H1 (cell line): Measurements from ENCODE around the gene MAGI2. TPM values are rescaled to one million over a fixed set of nuclear protein-coding genes. Genes with fewer than 3 reads are reported as not detected.

ENCODE experiments used
- CTCF ChIA-PET: fragments of 300-600 bp; sonication (Branson Sonifier 250); formaldehyde crosslinking; loops from one replicate; lab custom pipeline; 2021; ENCODE audit not compliant: partially characterized antibody; lab: Charles Lee
- POLR2A ChIA-PET: fragments of 300-600 bp; sonication (Branson Sonifier 250); formaldehyde crosslinking; loops from one replicate; lab custom pipeline; 2021; ENCODE audit warnings: inconsistent platforms; ENCODE audit not compliant: partially characterized antibody; lab: Charles Lee
- DNase-seq, 2 experiments: peaks; one replicate each; pipeline versions ENCODE4 v3.0.0 to v3.0.0-alpha.2; 2010 to 2022; ENCODE audit warnings: low spot score in 2 of 2, low read depth in 1 of 2, mixed read lengths in 1 of 2
- FAIRE-seq: peaks from 2 replicates; lab custom pipeline; 2011; peaks lifted over from hg19 to GRCh38; lab: Jason Lieb, UNC
- H2AFZ ChIP-seq: 2 replicates; pipeline ENCODE4 v1.8.1; 2012; ENCODE audit warnings: low read length, inconsistent platforms
- H2AK5ac ChIP-seq: 2 replicates; pipeline ENCODE4 v1.6.1; 2013; ENCODE audit warnings: low read depth, low read length
- H2BK120ac ChIP-seq: replicated peaks from 2 replicates; pipeline ENCODE3; 2013; ENCODE audit warnings: low read depth, low read length, inconsistent platforms
- H2BK12ac ChIP-seq: 2 replicates; pipeline ENCODE4 v1.6.1; 2013; ENCODE audit warnings: low read depth, low read length
- H2BK15ac ChIP-seq: 2 replicates; pipeline ENCODE4 v1.6.1; 2013; ENCODE audit warnings: low read length
- H2BK20ac ChIP-seq: 2 replicates; pipeline ENCODE4 v1.6.1; 2013; ENCODE audit warnings: low read length
- H2BK5ac ChIP-seq: 2 replicates; pipeline ENCODE4 v1.6.1; 2013; ENCODE audit warnings: low read depth, low read length
- H3K14ac ChIP-seq: 2 replicates; pipeline ENCODE4 v1.6.1; 2013; ENCODE audit warnings: inconsistent platforms; ENCODE audit not compliant: insufficient read length
- H3K18ac ChIP-seq: 2 replicates; pipeline ENCODE4 v1.6.1; 2013; ENCODE audit warnings: low read length; ENCODE audit errors: extremely low read depth
- H3K23ac ChIP-seq: 2 replicates; pipeline ENCODE4 v1.6.1; 2013; ENCODE audit warnings: inconsistent platforms; ENCODE audit not compliant: insufficient read length
- H3K23me2 ChIP-seq: 2 replicates; pipeline ENCODE4 v1.6.1; 2013; ENCODE audit warnings: low read depth, low read length
- H3K27ac ChIP-seq: 2 replicates; pipeline ENCODE4 v1.6.1; 2011; ENCODE audit warnings: low read depth, low read length, inconsistent platforms
- H3K27me3 ChIP-seq, 4 experiments: replicated peaks in 1 of 4; 1 replicate in 1 of 4; 2 replicates in 3 of 4; pipeline versions ENCODE4 v1.6.1 to v1.8.1; 2011 to 2013; ENCODE audit warnings: low read length in 3 of 4, mild to moderate bottlenecking in 3 of 4, inconsistent platforms in 2 of 4, mixed read lengths in 2 of 4, moderate library complexity in 1 of 4; ENCODE audit not compliant: control insufficient read depth in 3 of 4, insufficient read depth in 3 of 4; ENCODE audit errors: extremely low read depth in 1 of 4
- H3K36me3 ChIP-seq, 4 experiments: 2 replicates each; pipeline versions ENCODE4 v1.6.1 to v1.8.1; 2011 to 2013; ENCODE audit warnings: mild to moderate bottlenecking in 4 of 4, low read length in 3 of 4, moderate library complexity in 2 of 4, control low read depth in 1 of 4, inconsistent platforms in 1 of 4; ENCODE audit not compliant: insufficient read depth in 4 of 4, control insufficient read depth in 2 of 4
- H3K4ac ChIP-seq: replicated peaks from 2 replicates; pipeline ENCODE3; 2013; ENCODE audit warnings: low read length, low read depth, mixed read lengths, inconsistent platforms; ENCODE audit not compliant: insufficient read length
- H3K4me1 ChIP-seq, 4 experiments: replicated peaks in 1 of 4; 1 replicate in 1 of 4; 2 replicates in 3 of 4; pipeline versions ENCODE4 v1.6.1 to v1.8.1; 2011 to 2013; ENCODE audit warnings: low read length in 3 of 4, inconsistent platforms in 2 of 4, mixed read lengths in 1 of 4; ENCODE audit not compliant: insufficient read depth in 4 of 4, control insufficient read depth in 3 of 4
- H3K4me2 ChIP-seq, 2 experiments: 2 replicates each; pipeline versions ENCODE4 v1.6.1 to v1.8.1; 2011 to 2013; ENCODE audit warnings: low read depth in 2 of 2, low read length in 2 of 2, control low read depth in 1 of 2, inconsistent platforms in 1 of 2, mild to moderate bottlenecking in 1 of 2; ENCODE audit not compliant: insufficient read depth in 1 of 2
- H3K4me3 ChIP-seq, 4 experiments: fragments of 200-600, 300-600 bp in 1 of 4; sonication (generic), shearing (Covaris generic), sonication (Bioruptor Twin) in 1 of 4; 2 replicates each; pipeline versions ENCODE4 v1.5.1 to v1.8.1; 2011 to 2016; ENCODE audit warnings: low read length in 4 of 4, low read depth in 3 of 4, control low read depth in 2 of 4, inconsistent platforms in 2 of 4, mild to moderate bottlenecking in 2 of 4, mixed read lengths in 1 of 4, moderate library complexity in 1 of 4; ENCODE audit not compliant: insufficient read depth in 2 of 4; ENCODE audit errors: extremely low read depth in 1 of 4
- H3K56ac ChIP-seq: replicated peaks from 2 replicates; pipeline ENCODE3; 2013; ENCODE audit warnings: low read depth, mild to moderate bottlenecking, mixed read lengths, low read length, inconsistent platforms; ENCODE audit not compliant: insufficient read length
- H3K79me1 ChIP-seq: 2 replicates; pipeline ENCODE4 v1.6.1; 2013; ENCODE audit warnings: low read depth, low read length, control low read depth
- H3K79me2 ChIP-seq, 2 experiments: 2 replicates each; pipeline versions ENCODE4 v1.6.1 to v1.8.1; 2012 to 2013; ENCODE audit warnings: low read length in 2 of 2, mild to moderate bottlenecking in 2 of 2, inconsistent platforms in 1 of 2; ENCODE audit not compliant: insufficient read depth in 2 of 2, control insufficient read depth in 1 of 2
- H3K9ac ChIP-seq, 4 experiments: replicated peaks in 1 of 4; 1 replicate in 1 of 4; 2 replicates in 3 of 4; pipeline versions ENCODE4 v1.6.1 to v1.8.1; 2011 to 2013; ENCODE audit warnings: low read depth in 3 of 4, low read length in 3 of 4, control low read depth in 2 of 4, mild to moderate bottlenecking in 2 of 4, moderate library complexity in 2 of 4, inconsistent platforms in 1 of 4; ENCODE audit errors: extremely low read depth in 1 of 4
- H3K9me3 ChIP-seq, 2 experiments: 2 replicates each; pipeline versions ENCODE4 v1.6.1 to v1.8.1; 2012 to 2013; ENCODE audit warnings: mild to moderate bottlenecking in 2 of 2, moderate library complexity in 2 of 2, control low read depth in 1 of 2, inconsistent platforms in 1 of 2, low read depth in 1 of 2, low read length in 1 of 2, mixed read lengths in 1 of 2; ENCODE audit not compliant: insufficient read depth in 2 of 2
- H4K20me1 ChIP-seq, 2 experiments: replicated peaks in 1 of 2; 2 replicates each; pipeline versions ENCODE3 to v1.8.1; 2011 to 2013; ENCODE audit warnings: inconsistent platforms in 2 of 2, low read length in 2 of 2, mild to moderate bottlenecking in 1 of 2; ENCODE audit not compliant: insufficient read depth in 2 of 2, control insufficient read depth in 1 of 2
- H4K5ac ChIP-seq: 2 replicates; pipeline ENCODE4 v1.6.1; 2013; ENCODE audit warnings: low read length, low read depth, mixed read lengths, inconsistent platforms; ENCODE audit not compliant: insufficient read length
- H4K8ac ChIP-seq: 2 replicates; pipeline ENCODE4 v1.8.0; 2013; ENCODE audit warnings: mild to moderate bottlenecking, moderate library complexity, low read length, inconsistent platforms; ENCODE audit not compliant: insufficient read depth; ENCODE audit errors: extremely low read depth
- H4K91ac ChIP-seq: replicated peaks from 2 replicates; pipeline ENCODE3; 2013; ENCODE audit warnings: low read length, mixed read lengths, inconsistent platforms; ENCODE audit not compliant: insufficient read length
- ATF3 ChIP-seq: IDR thresholded peaks from 2 replicates; pipeline ENCODE4 v1.6.1; 2011; ENCODE audit warnings: low read depth, mild to moderate bottlenecking, low read length; ENCODE audit not compliant: insufficient read depth
- BCL11A ChIP-seq, 2 experiments: IDR thresholded peaks; one replicate each; pipeline ENCODE4 v1.6.1; 2011; ENCODE audit warnings: low read depth in 2 of 2, low read length in 2 of 2, mild to moderate bottlenecking in 2 of 2
- CHD2 ChIP-seq: IDR thresholded peaks from 2 replicates; pipeline ENCODE4 v1.6.1; 2012; ENCODE audit warnings: low read length, improper control_type of control experiment
- GTF2F1 ChIP-seq: IDR thresholded peaks from 2 replicates; pipeline ENCODE4 v1.6.1; 2012; ENCODE audit warnings: low read depth, low read length, improper control_type of control experiment, borderline replicate concordance
- MAFK ChIP-seq: IDR thresholded peaks from 2 replicates; pipeline ENCODE4 v1.6.1; 2012; ENCODE audit warnings: low read depth, mild to moderate bottlenecking, improper control_type of control experiment, low read length
- NANOG ChIP-seq: IDR thresholded peaks from 2 replicates; pipeline ENCODE4 v1.6.1; 2011; ENCODE audit warnings: low read length, low read depth, mild to moderate bottlenecking, inconsistent platforms; ENCODE audit not compliant: insufficient read depth, poor library complexity, severe bottlenecking
- NRF1 ChIP-seq: IDR thresholded peaks from 2 replicates; pipeline ENCODE4 v1.6.1; 2011; ENCODE audit warnings: mild to moderate bottlenecking, low read depth, low read length, improper control_type of control experiment
- PHF8 ChIP-seq: fragments of 200-600 bp; sonication (generic); conservative IDR thresholded peaks from 2 replicates; pipeline ENCODE4 v1.7.1; 2012; ENCODE audit warnings: low read depth, mild to moderate bottlenecking, inconsistent platforms, low read length, moderate library complexity
- SIRT6 ChIP-seq: IDR thresholded peaks from one replicate; pipeline ENCODE4 v1.7.1; 2012; ENCODE audit warnings: low read length, inconsistent platforms
- USF2 ChIP-seq: IDR thresholded peaks from 2 replicates; pipeline ENCODE4 v1.6.1; 2011; ENCODE audit warnings: low read length, improper control_type of control experiment
- WGBS, 2 experiments: shearing (Covaris generic) in 1 of 2; methylation state at CpG; one replicate each; pipeline versions ENCODE4 v1.1.6 to v1.1.7; 2013 to 2015; ENCODE audit warnings: low lambda C conversion rate in 2 of 2, mixed read lengths in 2 of 2, inconsistent platforms in 1 of 2, low coverage in 1 of 2, missing lambda C conversion rate in 1 of 2; ENCODE audit not compliant: insufficient replicate concordance in 2 of 2, insufficient coverage in 1 of 2, insufficient read length in 1 of 2; ENCODE audit errors: extremely low coverage in 1 of 2, missing lambda C conversion rate in 1 of 2; 5-methylcytosine and 5-hydroxymethylcytosine counted together
- polyA plus RNA-seq, 7 experiments: library from polyadenylated mRNA; depleted of rRNA in 3 of 7; stranded (reverse) in 5 of 7; unstranded in 2 of 7; fragments of >200 nt in 5 of 7; fragments of 200-250 nt in 2 of 7; gene quantifications; 1 replicate in 5 of 7; 2 replicates in 1 of 7; 4 replicates in 1 of 7; pipeline versions ENCODE4 v1.2.1 to v1.2.3, GENCODE V29; 2011 to 2013; ENCODE audit warnings: missing spikeins in 2 of 7, mixed read lengths in 2 of 7
- total RNA-seq: library from RNA; stranded (reverse); fragmentation: NEBNext Ultra II Directional; extraction: Animal tissue kit (Norgen Biotek cat#: 25700); gene quantifications from 2 replicates; pipeline ENCODE4 v1.2.1, GENCODE V29; 2021

MAGI2 gene
- total and polyA plus RNA-seq, 2 of the 8 experiments (the other 6 are each of a cell fraction or from before 2014, with no cell fraction given): 6.0 to 27.3 TPM

GRCh38 chr7:78125884-78126283 lies 1327.6 kb downstream of the MAGI2 start:
- H3K4me2 ChIP-seq: no peak overlapping the region
- H3K56ac ChIP-seq: no peak overlapping the region
- no peak overlapping the region for H3K14ac ChIP-seq
- no peak overlapping the region for H3K4me3 ChIP-seq
- FAIRE-seq (no peak), DNase-seq (no peak)
- H3K79me2 ChIP-seq: no peaks in the 10 kb centered on the region
- H3K27me3 ChIP-seq: no peaks in the 10 kb centered on the region
- POLR2A ChIA-PET: no interaction called here
- H3K27ac ChIP-seq: no peak overlapping the region
- no peak overlapping the region for H4K8ac ChIP-seq
- no peak overlapping the region for H3K23ac ChIP-seq
- H3K36me3 ChIP-seq: no peaks in the 10 kb centered on the region
- no peak overlapping the region for H2BK5ac ChIP-seq
- no peaks in the 10 kb centered on the region for H3K79me1 ChIP-seq
- no peak overlapping the region for H4K5ac ChIP-seq
- H4K20me1 ChIP-seq: no peaks in the 10 kb centered on the region
- H2AK5ac ChIP-seq: no peak overlapping the region
- H2BK20ac ChIP-seq: no peak overlapping the region
- WGBS, 2 experiments: 79% methylated on average over 2 of the region's 2 CpGs; no CpG with 5 or more reads in 1 of the 2 experiments
- no peak overlapping the region for H4K91ac ChIP-seq
- no peaks in the 10 kb centered on the region for H3K23me2 ChIP-seq
- CTCF ChIA-PET: interaction anchor here (0.6 to 0.7 kb wide), 2 partner anchors 29 to 106 kb away, joined by 3 to 4 read pairs; no protein-coding TSS in a partner anchor
- no peak overlapping the region for H3K18ac ChIP-seq
- H2BK120ac ChIP-seq: no peak overlapping the region
- no peak overlapping the region for H2AFZ ChIP-seq
- H2BK12ac ChIP-seq: no peak overlapping the region
- H3K4me1 ChIP-seq: peaks cover 0 to 7% (median 3%) of the 10 kb centered on the region in 4 experiments; a peak in 5 of 7 replicates
- no peak overlapping the region for H2BK15ac ChIP-seq
- H3K9ac ChIP-seq: no peak overlapping the region
- no peaks in the 10 kb centered on the region for H3K9me3 ChIP-seq
- no peak overlapping the region for H3K4ac ChIP-seq
- no peak for TF ChIP-seq PHF8
- no peak for TF ChIP-seq BCL11A (IDR thresholded peaks at IDR 0.05; ENCODE audit: low read depth in 2 of 2, low read length in 2 of 2)
- TF ChIP-seq NRF1: no peak
- TF ChIP-seq GTF2F1: no peak
- no peak for TF ChIP-seq CHD2
- no peak for TF ChIP-seq SIRT6
- no peak for TF ChIP-seq NANOG
- TF ChIP-seq ATF3: no peak
- no peak for TF ChIP-seq USF2
- no peak for TF ChIP-seq MAFK
